Glomerular visceral epithelial cell (primary cell): ENCODE measurements around the gene CLIC2.
A peak's percentile ranks its signal among the peaks of the same experiment; 100 is the strongest.
"Not testable (repeated sequence)": the region's sequence is repeated elsewhere in the genome, so short reads cannot be mapped to it uniquely, and the experiment has no call there.

ENCODE experiments used
- DNase-seq: peaks from one replicate; pipeline ENCODE4 v3.0.0-alpha.2; 2016; ENCODE audit errors: extremely low spot score

CLIC2 gene

DNA sequence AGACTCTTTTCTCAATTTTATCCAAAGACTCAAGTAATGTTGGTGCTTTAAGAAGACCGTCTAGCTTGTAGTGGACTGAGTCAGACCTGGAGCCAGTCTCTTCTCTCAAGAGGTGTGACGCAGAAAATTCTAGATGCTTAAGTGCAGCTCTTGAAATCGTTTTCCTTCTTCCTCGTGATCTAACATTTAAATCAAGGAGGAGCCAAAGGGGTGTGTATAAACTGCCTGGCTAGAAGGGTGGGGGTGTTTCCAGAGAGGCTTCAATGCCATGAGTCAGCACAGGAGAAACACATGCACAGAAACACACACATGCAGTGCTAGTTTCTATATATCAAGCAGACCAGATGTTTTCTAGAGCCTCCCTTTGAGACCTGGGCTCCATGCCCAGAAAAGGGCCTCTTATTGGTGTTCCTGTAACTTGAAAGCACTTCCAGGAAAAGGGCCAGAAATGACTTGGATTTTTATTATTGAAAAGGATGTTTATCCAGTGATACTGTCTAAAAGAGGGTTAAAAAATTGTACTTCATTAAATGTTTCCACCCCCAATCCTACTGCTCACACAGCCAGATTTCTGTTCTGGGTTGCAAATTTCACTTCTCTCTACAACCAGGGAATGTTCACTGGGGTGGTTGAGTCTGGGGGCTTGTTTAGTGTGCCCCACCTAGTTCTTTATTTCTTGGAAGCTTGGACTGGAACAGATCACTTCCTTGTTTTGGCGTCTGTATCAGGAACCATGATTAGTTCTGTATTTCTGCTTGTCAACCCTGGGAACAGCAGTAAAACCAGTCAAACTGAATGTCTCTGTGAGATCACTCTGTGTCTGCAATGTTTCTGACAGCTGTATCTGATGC lies at the start of gene CLIC2:
TSS of gene CLIC2 (minus strand) at position 129 of the 851 bp plus-strand sequence. CDS start 187 bp downstream, outside the sequence.
- no peak for DNase-seq

DNA sequence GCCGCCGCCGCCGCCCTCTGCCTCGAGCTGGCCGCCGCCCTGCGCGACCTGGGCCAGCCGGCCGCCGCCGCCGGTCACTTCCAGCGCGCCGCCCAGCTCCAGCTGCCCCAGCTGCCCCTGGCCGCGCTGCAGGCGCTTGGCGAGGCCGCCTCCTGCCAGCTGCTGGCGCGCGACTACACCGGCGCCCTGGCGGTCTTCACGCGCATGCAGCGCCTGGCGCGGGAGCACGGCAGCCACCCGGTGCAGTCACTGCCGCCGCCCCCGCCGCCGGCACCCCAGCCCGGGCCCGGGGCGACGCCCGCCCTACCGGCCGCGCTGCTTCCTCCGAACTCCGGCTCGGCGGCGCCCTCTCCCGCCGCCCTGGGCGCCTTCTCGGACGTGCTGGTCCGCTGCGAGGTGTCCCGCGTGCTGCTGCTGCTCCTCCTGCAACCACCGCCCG lies 48.1 kb upstream of the CLIC2 start:
- not testable (repeated sequence) for DNase-seq

DNA sequence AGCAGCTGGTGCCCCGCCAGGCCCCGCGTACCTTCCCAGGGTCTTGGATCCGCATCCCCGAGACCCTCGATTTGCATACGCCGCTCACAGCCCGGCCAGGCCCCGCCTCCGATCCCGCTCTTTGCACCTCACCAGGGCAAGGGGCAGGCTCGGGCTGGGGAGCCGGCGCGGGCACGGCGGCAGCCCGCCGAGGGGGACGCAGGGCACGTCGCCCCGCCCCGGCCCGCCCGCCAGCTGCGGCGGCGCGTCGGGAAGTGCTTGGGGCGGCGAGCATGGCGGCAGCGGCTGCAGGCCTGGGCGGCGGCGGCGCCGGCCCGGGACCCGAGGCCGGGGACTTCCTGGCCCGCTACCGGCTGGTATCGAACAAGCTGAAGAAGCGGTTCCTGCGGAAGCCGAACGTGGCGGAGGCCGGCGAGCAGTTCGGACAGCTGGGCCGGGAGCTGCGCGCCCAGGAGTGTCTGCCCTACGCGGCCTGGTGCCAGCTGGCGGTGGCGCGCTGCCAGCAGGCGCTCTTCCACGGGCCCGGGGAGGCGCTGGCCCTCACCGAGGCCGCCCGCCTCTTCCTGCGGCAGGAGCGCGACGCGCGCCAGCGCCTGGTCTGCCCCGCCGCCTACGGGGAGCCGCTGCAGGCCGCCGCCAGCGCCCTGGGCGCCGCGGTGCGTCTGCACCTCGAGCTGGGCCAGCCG lies 47.6 kb upstream of the CLIC2 start, which contains the start of gene F8A2:
TSS of gene F8A2 (plus strand) at position 253 of the 686 bp plus-strand sequence. CDS start at position 273, 20 bp downstream.
- DNase-seq: not testable (repeated sequence)

DNA sequence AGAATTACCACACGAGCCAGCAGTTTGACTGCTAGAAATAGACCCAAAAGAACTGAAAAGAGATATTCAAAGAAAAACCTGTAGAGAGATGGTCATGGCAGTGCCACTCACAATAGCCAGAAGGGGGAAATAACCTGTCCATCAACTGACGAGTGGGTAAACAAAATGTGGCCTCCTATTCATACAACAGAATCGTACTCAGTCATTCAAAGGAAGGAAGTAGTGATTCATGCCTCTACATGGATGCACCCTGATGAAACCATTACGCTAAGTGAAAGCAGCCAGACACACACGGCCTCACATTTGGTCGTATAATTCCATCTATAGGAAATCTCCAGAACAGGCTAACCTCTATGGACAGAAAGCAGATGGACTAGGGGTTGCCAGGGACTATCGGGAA lies 45.4 kb upstream of the CLIC2 start:
- not testable (repeated sequence) for DNase-seq

DNA sequence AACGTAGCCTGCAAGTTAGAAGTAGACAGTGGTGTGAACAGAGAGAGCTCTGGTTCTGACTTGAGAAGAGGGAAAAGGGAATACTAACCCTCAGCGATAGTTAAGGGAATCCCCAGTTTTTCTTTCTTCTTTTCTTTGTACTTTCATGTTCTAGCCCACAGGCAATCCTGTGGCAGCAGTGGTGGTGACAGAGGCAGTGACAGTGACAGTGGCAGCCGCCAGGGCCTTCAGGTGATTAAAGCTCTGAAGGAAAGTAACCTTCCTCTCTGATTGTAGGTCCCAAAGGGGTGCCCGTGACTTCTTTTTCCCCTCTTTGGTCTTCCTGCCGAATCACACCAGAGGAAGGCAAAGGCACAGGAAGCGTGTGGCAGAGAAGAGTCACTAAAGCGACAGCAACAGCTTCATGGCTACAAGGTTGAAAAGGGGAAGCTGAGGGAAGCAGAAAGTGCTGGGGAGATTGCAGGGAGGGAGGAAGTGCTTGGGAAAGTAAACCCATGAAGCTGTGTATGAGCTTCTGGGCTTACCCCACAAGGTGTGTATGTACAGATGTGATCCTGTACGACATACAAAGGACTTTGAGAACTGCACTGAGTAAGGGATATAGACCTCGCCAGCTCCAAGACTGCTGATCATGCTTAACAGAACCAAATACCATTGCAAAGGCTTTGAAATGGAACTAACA lies 39.5 kb upstream of the CLIC2 start:
- not testable (repeated sequence) for DNase-seq

DNA sequence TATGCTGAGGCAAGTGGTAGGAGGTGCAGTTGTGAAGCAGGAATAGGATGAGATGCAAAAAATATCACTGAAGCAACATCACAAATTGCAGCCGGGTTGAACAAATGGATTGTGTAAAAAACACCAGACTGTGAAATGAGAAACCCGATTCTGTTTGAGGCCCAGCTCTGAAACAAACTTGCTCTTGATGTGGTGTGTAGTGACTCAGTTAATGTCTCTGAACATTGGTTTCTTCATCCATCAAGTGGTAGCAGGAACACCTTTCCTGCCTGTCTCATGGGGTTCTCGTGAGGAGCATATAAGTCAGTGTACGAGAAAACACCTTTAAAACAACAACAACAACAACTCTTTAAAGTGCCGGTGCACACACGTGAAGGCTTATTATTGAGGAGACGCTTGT lies 29.3 kb upstream of the CLIC2 start:
- DNase-seq: not testable (repeated sequence)

DNA sequence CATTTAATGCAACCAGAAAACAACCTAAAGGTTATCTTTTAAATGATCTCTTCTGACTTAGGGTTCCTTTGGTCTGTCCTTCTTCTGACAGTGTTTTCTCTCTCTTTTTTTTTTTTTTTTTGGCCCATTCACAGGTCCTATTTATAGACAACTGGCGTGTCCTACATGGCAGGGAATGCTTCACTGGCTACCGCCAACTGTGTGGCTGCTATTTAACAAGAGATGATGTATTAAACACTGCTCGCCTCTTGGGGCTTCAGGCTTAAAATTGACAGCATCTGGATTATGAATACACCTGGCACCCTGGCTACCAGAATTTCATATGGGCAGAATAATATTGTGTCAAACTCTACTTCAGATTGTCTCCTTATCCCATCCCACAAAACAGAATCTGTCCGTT lies 15.0 kb upstream of the CLIC2 start:
- DNase-seq: not testable (repeated sequence)

DNA sequence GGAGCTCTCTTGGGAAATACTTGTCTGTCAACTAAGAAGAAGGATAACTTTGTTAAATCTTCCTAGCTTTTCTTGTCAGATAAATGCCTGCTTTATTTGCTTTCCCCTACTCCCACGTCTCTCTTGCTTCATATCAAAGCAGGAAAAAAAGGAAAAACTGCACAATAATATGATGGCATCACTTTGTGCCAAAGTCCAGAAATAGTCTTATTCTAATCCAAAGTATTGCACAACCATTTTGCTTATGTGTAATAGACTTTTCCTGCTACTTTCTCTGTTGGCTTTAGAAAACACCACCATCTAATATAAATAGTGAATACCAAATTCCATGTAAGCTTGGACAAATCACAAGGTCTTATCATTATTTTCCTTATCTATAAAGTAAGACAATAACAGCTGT lies 11.3 kb upstream of the CLIC2 start:
- not testable (repeated sequence) for DNase-seq

DNA sequence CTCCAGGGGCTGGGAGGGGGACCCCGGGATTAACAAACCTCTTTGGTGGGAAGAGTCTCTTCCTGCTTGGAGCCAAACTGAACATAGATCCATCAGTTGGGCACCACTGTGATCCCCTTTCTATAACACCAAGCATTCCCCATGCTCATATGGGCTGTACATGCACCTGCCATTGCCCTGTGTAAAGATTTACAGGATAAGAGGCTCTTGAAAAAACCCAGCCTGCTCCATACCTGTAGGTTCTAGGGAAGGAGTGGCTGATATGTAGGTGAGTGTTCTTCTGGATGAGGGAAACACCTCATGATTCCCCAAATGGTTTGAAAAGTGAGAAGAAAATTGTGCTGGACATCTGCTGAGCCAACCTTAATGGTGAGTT lies 911 bp upstream of the CLIC2 start:
- DNase-seq: not testable (repeated sequence)

DNA sequence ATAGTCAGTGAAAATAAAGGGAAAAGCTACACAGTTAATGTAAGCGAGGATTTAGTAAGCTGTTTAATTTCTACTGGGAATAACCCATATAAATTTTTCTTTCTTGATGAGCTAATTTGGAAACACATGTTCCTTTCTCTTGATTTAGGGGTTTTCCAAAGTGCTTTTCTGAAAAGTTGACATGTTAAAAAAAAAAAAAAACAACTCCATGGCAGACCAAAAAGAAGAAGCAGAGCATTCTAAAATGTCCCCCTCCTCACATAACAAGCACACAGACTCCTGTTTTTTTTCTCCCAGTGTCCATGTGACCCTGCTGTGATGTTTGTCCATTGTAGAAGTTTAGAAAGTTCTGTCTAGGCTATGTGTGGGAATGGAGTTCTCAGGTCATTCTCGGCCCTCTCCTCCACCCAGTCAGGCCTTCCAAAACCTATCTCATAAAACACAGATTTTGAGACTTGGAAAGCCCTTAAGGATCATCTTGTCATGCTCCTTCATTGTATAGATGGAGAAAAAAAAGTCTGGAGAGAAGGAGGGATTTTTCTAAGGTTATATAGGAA lies 792 bp downstream of the CLIC2 start:
- DNase-seq: no peak

DNA sequence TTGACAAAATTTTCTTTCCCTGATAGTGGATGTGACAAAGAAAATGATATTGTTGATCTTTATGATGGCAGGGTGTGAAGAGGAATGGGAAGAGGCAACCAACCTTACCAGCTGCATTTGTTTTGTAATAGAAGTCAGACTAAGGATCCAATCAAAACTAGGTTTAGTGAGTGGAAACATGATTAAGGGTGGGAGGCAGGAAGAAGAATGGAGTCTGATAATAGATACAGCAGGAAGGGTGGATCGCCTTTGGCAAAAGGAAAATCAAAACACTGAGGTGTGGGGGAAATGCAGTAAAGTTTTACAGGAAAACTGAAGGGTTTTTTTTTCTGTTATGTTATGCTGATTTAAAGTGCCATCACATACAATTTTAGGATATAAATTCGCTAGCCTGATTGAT lies 3.4 kb downstream of the CLIC2 start:
- no peak for DNase-seq

DNA sequence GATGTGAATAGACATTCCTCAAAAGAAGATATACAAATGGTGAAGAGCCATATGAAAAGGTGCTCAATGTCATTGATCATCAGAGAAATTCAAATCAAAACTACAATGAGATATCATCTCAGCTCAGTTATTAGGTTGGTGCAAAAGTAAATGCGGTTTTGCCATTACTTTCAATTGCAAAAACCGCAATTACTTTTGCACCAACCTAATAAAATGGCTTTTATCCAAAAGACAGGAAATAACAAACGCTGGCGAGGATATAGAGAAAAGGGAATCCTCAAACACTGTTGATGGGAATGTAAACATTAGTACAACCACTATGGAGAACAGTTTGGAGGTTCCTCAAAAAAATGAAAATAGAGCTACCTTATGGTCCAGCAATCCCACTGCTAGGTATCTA lies 5.1 kb downstream of the CLIC2 start:
- DNase-seq: no peak

DNA sequence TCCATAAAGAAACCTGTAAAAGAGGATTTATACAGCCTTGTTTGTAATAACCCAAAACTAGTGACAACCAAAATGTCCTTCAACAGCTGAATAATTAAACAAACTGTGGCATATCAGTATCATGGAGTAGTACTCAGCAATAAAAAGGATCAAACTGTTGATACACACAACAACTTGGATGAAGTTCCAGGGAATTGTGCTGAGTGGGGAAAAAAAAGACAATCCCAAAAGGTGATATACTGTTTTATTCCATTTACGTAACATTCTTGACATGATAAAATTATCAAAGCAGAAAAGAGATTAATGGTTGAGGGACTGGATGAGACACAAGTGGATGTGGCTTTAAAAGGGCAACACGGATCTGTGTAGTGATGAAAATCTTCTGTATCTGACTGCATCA lies 7.8 kb downstream of the CLIC2 start:
- DNase-seq: no peak

DNA sequence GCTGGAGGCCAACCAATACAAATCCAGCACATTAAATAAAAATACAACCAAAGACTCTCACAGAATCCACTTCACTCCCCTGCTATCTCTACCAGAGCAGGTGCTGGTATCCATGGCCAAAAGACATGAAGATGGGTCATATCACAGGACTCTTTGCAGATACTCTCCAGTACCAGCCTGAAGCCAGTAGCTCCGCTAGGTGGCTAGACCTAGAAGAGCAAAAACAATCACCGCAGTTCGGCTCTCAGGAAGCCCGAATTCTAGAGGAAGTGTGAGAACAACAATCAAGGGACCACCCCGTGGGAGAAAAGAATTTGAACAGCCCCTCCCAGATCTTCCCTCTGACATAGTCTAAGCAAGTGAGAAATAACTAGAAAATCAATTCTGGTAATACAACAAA lies 20.2 kb downstream of the CLIC2 start:
- DNase-seq: no peak

DNA sequence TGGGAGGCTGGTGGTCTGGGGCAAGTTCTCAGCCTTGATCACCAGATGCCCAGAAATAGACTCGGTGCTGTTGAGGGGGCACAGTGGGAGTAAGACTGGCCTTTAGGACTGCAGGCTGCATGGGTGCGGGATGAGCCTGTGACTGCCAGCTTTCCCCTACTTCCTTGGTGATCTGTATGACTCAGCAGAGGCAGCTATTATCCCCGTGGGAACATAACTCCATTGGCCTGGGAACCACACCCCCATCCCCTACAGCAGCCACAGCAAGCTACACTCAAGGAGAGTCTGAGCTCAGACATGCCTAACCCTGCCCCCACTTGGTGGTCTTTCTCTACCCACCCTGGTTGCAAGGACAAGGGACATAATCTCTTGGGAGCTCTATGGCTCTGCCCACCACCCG lies 20.6 kb downstream of the CLIC2 start:
- peak; percentile 4 for DNase-seq

DNA sequence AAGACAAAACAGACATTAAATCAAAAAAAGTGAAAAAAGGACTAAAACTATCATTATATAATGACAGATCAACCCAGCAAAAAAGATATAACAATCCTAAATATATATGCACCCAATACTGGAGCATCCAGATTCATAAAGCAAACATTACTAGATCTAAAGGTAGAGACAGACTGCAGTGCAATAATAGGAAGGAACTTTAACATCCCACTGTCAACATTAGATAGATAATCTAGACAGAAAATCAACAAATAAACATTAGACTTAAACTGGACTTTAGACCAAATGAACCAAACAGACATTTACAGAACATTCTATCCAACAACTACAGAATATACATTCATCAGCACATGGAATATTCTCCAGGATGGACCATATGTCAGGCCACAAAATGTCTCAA lies 40.6 kb downstream of the CLIC2 start:
- no peak for DNase-seq

DNA sequence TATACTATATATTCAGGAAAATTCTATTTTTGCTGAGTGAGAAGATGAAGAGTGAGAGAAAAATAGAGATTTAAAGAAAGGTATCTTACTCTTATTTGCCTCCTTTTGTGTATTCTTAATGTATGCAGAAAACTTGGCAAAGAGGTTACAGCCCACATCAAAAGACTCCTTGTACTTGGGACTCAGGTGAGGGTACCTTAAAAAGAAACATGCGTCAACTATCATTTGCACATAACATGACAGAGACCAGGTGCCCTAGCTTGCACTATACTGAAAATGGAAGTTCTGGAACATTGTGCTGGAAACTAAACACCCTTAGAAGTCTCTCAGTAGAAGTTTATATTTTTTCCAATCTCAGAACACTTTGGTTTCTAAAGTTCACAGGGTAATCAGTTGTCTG lies 54.5 kb downstream of the CLIC2 start:
- DNase-seq: no peak

DNA sequence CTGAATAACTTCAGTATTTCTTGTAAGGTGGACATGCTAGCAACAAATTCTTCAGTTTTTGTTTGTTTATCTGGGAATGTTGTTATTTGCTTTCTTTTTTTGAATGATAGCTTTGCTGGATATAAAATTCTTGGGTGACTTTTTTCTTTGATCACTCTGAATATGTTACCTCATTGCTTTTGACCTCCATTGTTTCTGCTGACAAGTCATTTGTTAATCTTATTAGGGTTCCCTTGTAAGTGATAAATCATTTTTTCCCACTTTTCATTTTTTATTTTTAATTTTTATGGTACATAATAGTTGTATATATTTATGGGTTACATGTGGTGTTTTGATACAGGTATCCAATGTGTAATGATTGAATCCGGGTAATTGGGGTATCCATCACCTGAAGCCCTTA lies 63.4 kb downstream of the CLIC2 start:
- no peak for DNase-seq

DNA sequence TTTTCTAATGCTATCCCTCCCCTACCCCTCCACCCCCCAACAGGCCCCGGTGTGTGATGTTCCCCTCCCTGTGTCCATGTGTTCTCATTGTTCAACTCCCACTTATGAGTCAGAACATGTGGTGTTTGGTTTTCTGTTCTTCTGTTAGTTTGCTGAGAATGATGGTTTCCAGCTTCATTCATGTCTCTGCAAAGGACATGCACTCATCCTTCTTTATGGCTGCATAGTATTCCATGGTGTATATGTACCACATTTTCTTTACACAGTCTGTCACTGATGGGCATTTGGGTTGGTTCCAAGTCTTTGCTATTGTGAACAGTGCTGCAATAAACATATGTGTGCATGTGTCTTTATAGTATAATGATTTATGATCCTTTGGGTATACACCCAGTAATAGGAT lies 66.4 kb downstream of the CLIC2 start:
- not testable (repeated sequence) for DNase-seq

DNA sequence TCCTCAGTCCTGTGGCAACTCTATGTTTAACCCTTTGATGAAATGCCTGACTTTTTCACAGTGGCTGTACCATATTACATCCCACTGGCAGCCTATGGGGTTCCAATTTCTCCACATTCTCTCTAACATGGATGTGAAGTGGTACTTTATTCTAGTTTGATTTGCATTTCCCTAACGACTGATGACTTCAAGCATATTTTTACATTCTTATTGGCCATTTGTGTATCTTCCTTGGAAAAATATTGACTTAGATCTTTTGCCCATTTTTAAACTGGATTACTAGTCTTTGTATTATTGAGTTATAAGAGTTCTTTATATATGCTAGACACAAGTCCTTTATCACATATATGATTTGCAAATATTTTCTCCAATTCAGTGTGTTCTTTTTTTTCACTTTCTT lies 68.0 kb downstream of the CLIC2 start:
- DNase-seq: no peak

DNA sequence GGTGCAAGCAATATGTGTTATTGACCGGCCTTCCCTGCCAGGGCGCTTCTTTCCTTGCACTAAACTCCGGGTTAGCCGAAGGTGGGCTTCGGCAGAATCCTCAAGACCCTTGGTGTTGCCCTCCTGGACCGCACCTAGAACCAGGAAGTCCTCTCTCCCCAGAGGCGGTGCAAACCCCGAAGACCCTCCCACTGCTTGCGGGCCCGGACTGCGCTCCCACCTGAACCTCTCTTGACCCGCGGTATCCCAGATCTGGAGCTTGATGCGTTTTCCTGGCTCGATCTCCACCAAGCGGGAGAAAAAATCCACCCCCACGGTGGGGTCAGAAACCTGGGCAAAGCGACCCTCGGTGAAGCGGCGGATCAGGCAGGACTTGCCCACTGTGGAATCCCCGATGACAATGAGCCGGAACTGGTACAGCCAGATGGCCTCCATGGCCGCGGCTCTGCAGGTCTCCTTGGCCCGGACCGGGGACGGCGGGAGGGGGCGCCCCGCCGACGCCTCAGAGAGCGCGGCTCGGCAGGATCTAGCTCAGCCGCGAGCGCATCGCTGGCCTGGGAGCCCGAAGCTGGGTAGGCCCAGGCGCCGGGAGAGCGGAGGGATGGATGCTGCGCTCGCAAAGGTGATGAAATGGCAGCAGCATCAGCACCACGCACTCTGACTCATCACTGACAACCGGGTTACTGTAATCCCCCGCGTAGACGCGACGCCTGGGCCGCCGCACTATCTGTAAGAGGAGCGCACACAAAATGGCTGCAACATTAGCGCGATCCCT lies 70.4 kb downstream of the CLIC2 start, which contains the start of gene RAB39B:
TSS of gene RAB39B (minus strand) at position 638 of the 775 bp plus-strand sequence. CDS start at position 435, 203 bp downstream.
- DNase-seq: peak; percentile 59
